WTC11 (cell line): Measurements from ENCODE around the gene CYSTM1. TPM values are rescaled to one million over a fixed set of nuclear protein-coding genes. Genes with fewer than 3 reads are reported as not detected.

Experiments used
- ATAC-seq: fragments of 200-7000 bp; cut with Tn5 transposase; 2 replicates; pipeline ENCODE4 v1.10.0; 2021; ENCODE audit warnings: mild to moderate bottlenecking, moderate library complexity
- CTCF ChIA-PET: fragments of 300-600 bp; sonication (Branson Sonifier 250); formaldehyde crosslinking; loops from one replicate; lab custom pipeline; 2021; ENCODE audit warnings: antibody characterized with exemption; lab: Charles Lee
- POLR2A ChIA-PET: fragments of 350-600 bp; sonication (Branson Sonifier 250); formaldehyde crosslinking; loops from one replicate; lab custom pipeline; 2021; ENCODE audit warnings: antibody characterized with exemption; lab: Charles Lee
- DNase-seq: peaks from one replicate; pipeline ENCODE4 v3.0.0; 2021; ENCODE audit warnings: low spot score
- H3K27ac Mint-ChIP-seq: 2 replicates; pipeline ENCODE4 v1.8.0; 2021; ENCODE audit warnings: mixed read lengths
- H3K27me3 Mint-ChIP-seq: 2 replicates; pipeline ENCODE4 v1.8.0; 2021; ENCODE audit warnings: low read depth, mild to moderate bottlenecking, moderate library complexity, mixed read lengths
- H3K36me3 Mint-ChIP-seq: 2 replicates; pipeline ENCODE4 v1.8.0; 2021; ENCODE audit warnings: mixed read lengths
- H3K4me1 Mint-ChIP-seq: 2 replicates; pipeline ENCODE4 v1.8.0; 2022; ENCODE audit warnings: mixed read lengths
- H3K4me3 Mint-ChIP-seq: 2 replicates; pipeline ENCODE4 v1.8.0; 2021; ENCODE audit warnings: mild to moderate bottlenecking, moderate library complexity, mixed read lengths
- H3K9me3 Mint-ChIP-seq: 2 replicates; pipeline ENCODE4 v1.8.0; 2021; ENCODE audit warnings: mixed read lengths
- ATF3 ChIP-seq: sonication (generic); formaldehyde crosslinking; conservative IDR thresholded peaks from 2 replicates; pipeline ENCODE4 v1.8.1; 2022; ENCODE audit warnings: mild to moderate bottlenecking, missing genetic modification reagents
- ELF4 ChIP-seq: sonication (generic); formaldehyde crosslinking; IDR thresholded peaks from 2 replicates; pipeline ENCODE4 v1.8.1; 2022; ENCODE audit warnings: low read depth, mild to moderate bottlenecking, moderate library complexity, missing genetic modification reagents
- FOXK1 ChIP-seq: sonication (generic); formaldehyde crosslinking; IDR thresholded peaks from 2 replicates; pipeline ENCODE4 v1.8.0; 2022; ENCODE audit warnings: mild to moderate bottlenecking, moderate library complexity, missing genetic modification reagents
- FOXP1 ChIP-seq: sonication (generic); formaldehyde crosslinking; IDR thresholded peaks from 2 replicates; pipeline ENCODE4 v1.8.0; 2022; ENCODE audit warnings: missing genetic modification reagents, mild to moderate bottlenecking, moderate library complexity, borderline replicate concordance
- GABPB1 ChIP-seq: sonication (generic); formaldehyde crosslinking; IDR thresholded peaks from 2 replicates; pipeline ENCODE4 v1.8.1; 2023; ENCODE audit warnings: mild to moderate bottlenecking, missing genetic modification reagents
- NFATC4 ChIP-seq: fragments of 250-450 bp; sonication (Bioruptor Pico); IDR thresholded peaks from 2 replicates; pipeline ENCODE4 v1.9.0; 2021; ENCODE audit warnings: mild to moderate bottlenecking
- NFE2L1 ChIP-seq: sonication (generic); formaldehyde crosslinking; IDR thresholded peaks from 2 replicates; pipeline ENCODE4 v1.8.1; 2023; ENCODE audit warnings: missing genetic modification reagents
- NR1H2 ChIP-seq: sonication (generic); formaldehyde crosslinking; IDR thresholded peaks from 2 replicates; pipeline ENCODE4 v1.9.0; 2021; ENCODE audit warnings: mild to moderate bottlenecking, moderate library complexity, missing genetic modification reagents
- NR2C2 ChIP-seq: sonication (generic); formaldehyde crosslinking; IDR thresholded peaks from 2 replicates; pipeline ENCODE4 v1.8.0; 2022; ENCODE audit warnings: mild to moderate bottlenecking, missing genetic modification reagents
- NR3C1 ChIP-seq: sonication (generic); formaldehyde crosslinking; conservative IDR thresholded peaks from 2 replicates; pipeline ENCODE4 v1.8.1; 2023; ENCODE audit warnings: low read depth, mild to moderate bottlenecking, missing genetic modification reagents
- ZMAT4 ChIP-seq: fragments of 250-450 bp; sonication (Bioruptor Pico); IDR thresholded peaks from 2 replicates; pipeline ENCODE4 v1.9.0; 2021; ENCODE audit warnings: mild to moderate bottlenecking
- ZNF512 ChIP-seq: sonication (generic); formaldehyde crosslinking; IDR thresholded peaks from 2 replicates; pipeline ENCODE4 v1.8.1; 2022; ENCODE audit warnings: missing genetic modification reagents, borderline replicate concordance
- total RNA-seq: library from RNA; stranded (reverse); gene quantifications from 3 replicates; pipeline ENCODE4 v1.2.3, GENCODE V29; 2021
- TF ChIP-seq, protein P1 (sequence below): fragments of 250-450 bp; sonication (Bioruptor Pico); IDR thresholded peaks from 2 replicates; pipeline ENCODE4 v1.9.0; 2021; ENCODE audit warnings: mild to moderate bottlenecking
- TF ChIP-seq, protein P2 (sequence below): sonication (generic); formaldehyde crosslinking; IDR thresholded peaks from 2 replicates; pipeline ENCODE4 v1.8.1; 2023; ENCODE audit warnings: mild to moderate bottlenecking, missing genetic modification reagents
- TF ChIP-seq, protein P3 (sequence below): sonication (generic); formaldehyde crosslinking; IDR thresholded peaks from 2 replicates; pipeline ENCODE4 v1.8.1; 2023; ENCODE audit warnings: mild to moderate bottlenecking, missing genetic modification reagents, moderate library complexity
- TF ChIP-seq, protein P4 (sequence below): sonication (generic); formaldehyde crosslinking; IDR thresholded peaks from 2 replicates; pipeline ENCODE4 v1.8.0; 2022; ENCODE audit warnings: mild to moderate bottlenecking, missing genetic modification reagents
- TF ChIP-seq, protein P5 (sequence below): sonication (generic); formaldehyde crosslinking; IDR thresholded peaks from 2 replicates; pipeline ENCODE4 v1.8.0; 2023; ENCODE audit warnings: missing genetic modification reagents, mild to moderate bottlenecking, borderline replicate concordance

Gene CYSTM1
- total RNA-seq, 1 experiment from 2014 or later: 29.3 TPM

DNA sequence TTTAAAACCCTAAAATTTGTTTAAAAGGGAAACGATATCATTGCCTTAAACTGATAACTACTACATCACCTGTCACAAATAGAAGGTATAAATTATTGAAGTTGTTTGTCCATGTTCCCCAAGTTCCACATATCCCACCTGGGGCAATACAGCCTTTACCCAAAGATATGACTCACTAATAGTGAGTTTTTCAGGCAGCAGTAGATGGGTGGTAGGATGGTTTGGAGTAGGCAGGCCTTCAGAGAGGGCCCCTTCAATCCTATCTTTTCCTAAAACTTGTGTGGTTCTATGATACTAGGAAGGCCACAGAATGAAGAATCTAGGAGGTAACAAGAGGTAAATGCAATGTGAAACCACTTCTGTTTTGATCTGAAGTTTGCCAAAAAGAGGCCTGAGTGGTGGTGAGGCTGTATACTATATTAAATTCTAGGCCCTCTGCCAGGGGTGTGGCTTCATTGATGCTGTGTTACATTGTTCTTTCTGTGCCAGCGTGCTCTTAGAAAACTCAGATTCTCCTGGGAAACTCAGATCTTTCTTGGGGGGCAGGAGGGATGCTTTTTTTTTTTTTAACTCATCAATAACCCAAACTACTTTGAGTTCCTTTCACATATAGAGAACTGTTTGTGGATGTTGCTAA lies 7.2 kb downstream of the CYSTM1 start:
- Mint-ChIP-seq H3K36me3 (no peaks in the 10 kb centered on the region), H3K9me3 (no peaks in the 10 kb centered on the region), H3K27me3 (no peaks in the 10 kb centered on the region), H3K27ac (no peak overlapping the region), H3K4me1 (peaks cover 16% of the 10 kb centered on the region), H3K4me3 (no peak overlapping the region)
- ATAC-seq (no peak), DNase-seq (no peak)
- no peak for TF ChIP-seq ZNF512
- TF ChIP-seq, protein P1, sequence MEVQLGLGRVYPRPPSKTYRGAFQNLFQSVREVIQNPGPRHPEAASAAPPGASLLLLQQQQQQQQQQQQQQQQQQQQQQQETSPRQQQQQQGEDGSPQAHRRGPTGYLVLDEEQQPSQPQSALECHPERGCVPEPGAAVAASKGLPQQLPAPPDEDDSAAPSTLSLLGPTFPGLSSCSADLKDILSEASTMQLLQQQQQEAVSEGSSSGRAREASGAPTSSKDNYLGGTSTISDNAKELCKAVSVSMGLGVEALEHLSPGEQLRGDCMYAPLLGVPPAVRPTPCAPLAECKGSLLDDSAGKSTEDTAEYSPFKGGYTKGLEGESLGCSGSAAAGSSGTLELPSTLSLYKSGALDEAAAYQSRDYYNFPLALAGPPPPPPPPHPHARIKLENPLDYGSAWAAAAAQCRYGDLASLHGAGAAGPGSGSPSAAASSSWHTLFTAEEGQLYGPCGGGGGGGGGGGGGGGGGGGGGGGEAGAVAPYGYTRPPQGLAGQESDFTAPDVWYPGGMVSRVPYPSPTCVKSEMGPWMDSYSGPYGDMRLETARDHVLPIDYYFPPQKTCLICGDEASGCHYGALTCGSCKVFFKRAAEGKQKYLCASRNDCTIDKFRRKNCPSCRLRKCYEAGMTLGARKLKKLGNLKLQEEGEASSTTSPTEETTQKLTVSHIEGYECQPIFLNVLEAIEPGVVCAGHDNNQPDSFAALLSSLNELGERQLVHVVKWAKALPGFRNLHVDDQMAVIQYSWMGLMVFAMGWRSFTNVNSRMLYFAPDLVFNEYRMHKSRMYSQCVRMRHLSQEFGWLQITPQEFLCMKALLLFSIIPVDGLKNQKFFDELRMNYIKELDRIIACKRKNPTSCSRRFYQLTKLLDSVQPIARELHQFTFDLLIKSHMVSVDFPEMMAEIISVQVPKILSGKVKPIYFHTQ (CRISPR knock-in tag): no peak
- TF ChIP-seq, protein P2, sequence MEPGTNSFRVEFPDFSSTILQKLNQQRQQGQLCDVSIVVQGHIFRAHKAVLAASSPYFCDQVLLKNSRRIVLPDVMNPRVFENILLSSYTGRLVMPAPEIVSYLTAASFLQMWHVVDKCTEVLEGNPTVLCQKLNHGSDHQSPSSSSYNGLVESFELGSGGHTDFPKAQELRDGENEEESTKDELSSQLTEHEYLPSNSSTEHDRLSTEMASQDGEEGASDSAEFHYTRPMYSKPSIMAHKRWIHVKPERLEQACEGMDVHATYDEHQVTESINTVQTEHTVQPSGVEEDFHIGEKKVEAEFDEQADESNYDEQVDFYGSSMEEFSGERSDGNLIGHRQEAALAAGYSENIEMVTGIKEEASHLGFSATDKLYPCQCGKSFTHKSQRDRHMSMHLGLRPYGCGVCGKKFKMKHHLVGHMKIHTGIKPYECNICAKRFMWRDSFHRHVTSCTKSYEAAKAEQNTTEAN (CRISPR knock-in tag): no peak
- no peak for TF ChIP-seq FOXK1 (CRISPR knock-in tag)
- no peak for TF ChIP-seq NFATC4 (CRISPR knock-in tag)
- no peak for TF ChIP-seq ELF4 (CRISPR knock-in tag)
- TF ChIP-seq, protein P3, sequence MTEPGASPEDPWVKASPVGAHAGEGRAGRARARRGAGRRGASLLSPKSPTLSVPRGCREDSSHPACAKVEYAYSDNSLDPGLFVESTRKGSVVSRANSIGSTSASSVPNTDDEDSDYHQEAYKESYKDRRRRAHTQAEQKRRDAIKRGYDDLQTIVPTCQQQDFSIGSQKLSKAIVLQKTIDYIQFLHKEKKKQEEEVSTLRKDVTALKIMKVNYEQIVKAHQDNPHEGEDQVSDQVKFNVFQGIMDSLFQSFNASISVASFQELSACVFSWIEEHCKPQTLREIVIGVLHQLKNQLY: no peak
- TF ChIP-seq GABPB1 (CRISPR knock-in tag): no peak
- TF ChIP-seq FOXP1 (CRISPR knock-in tag): no peak
- TF ChIP-seq, protein P4, sequence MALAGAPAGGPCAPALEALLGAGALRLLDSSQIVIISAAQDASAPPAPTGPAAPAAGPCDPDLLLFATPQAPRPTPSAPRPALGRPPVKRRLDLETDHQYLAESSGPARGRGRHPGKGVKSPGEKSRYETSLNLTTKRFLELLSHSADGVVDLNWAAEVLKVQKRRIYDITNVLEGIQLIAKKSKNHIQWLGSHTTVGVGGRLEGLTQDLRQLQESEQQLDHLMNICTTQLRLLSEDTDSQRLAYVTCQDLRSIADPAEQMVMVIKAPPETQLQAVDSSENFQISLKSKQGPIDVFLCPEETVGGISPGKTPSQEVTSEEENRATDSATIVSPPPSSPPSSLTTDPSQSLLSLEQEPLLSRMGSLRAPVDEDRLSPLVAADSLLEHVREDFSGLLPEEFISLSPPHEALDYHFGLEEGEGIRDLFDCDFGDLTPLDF (CRISPR knock-in tag): no peak
- POLR2A ChIA-PET: no interaction called here
- CTCF ChIA-PET: interaction anchor here (0.8 to 1.8 kb wide), 4 partner anchors 24 to 181 kb away, joined by 3 to 11 read pairs (median 4); no protein-coding TSS in a partner anchor

DNA sequence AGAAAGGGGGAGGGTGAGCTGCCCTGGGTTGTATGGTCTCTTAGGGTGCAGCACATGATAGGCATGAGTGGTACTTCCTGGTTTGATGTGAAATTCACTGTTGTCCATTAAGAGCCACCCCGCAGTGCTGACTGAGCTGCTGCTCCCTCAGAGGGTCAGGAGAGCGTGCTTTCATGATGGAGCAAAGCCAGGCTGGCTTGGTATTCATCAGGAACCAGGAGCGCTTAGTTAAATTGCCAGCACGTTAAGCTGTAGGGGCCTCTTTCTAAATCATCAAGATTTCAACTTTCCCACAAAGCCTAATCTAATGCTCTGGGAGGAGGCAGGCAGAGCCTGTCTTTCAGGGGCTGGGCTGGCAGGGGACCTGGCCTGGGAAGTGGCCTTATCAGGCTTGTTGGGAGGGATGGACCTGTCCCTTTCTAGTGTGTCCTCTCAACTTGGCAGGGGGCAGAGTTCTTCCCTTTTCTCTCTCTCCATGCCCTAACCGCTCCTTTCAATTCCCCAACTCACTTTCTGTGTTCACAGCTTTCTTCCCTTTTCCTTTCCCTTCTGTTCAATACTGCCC lies 7.9 kb downstream of the CYSTM1 start:
- Mint-ChIP-seq H3K9me3 (no peaks in the 10 kb centered on the region), H3K4me3 (no peak overlapping the region), H3K36me3 (no peaks in the 10 kb centered on the region), H3K27ac (no peak overlapping the region; the same call in 1 of the 2 replicates), H3K4me1 (peaks cover 16% of the 10 kb centered on the region), H3K27me3 (no peaks in the 10 kb centered on the region)
- DNase-seq: no peak
- CTCF ChIA-PET: interaction anchor here (0.8 to 1.8 kb wide), 5 partner anchors 23 to 214 kb away, joined by 3 to 11 read pairs (median 3); no protein-coding TSS in a partner anchor
- ATAC-seq: peak; percentile 67
- POLR2A ChIA-PET: interaction anchor here (0.5 kb wide), 1 partner anchor 153 kb away, joined by 4 read pairs; no protein-coding TSS in a partner anchor
- TF ChIP-seq, protein P5, sequence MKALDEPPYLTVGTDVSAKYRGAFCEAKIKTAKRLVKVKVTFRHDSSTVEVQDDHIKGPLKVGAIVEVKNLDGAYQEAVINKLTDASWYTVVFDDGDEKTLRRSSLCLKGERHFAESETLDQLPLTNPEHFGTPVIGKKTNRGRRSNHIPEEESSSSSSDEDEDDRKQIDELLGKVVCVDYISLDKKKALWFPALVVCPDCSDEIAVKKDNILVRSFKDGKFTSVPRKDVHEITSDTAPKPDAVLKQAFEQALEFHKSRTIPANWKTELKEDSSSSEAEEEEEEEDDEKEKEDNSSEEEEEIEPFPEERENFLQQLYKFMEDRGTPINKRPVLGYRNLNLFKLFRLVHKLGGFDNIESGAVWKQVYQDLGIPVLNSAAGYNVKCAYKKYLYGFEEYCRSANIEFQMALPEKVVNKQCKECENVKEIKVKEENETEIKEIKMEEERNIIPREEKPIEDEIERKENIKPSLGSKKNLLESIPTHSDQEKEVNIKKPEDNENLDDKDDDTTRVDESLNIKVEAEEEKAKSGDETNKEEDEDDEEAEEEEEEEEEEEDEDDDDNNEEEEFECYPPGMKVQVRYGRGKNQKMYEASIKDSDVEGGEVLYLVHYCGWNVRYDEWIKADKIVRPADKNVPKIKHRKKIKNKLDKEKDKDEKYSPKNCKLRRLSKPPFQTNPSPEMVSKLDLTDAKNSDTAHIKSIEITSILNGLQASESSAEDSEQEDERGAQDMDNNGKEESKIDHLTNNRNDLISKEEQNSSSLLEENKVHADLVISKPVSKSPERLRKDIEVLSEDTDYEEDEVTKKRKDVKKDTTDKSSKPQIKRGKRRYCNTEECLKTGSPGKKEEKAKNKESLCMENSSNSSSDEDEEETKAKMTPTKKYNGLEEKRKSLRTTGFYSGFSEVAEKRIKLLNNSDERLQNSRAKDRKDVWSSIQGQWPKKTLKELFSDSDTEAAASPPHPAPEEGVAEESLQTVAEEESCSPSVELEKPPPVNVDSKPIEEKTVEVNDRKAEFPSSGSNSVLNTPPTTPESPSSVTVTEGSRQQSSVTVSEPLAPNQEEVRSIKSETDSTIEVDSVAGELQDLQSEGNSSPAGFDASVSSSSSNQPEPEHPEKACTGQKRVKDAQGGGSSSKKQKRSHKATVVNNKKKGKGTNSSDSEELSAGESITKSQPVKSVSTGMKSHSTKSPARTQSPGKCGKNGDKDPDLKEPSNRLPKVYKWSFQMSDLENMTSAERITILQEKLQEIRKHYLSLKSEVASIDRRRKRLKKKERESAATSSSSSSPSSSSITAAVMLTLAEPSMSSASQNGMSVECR (CRISPR knock-in tag): no peak
- TF ChIP-seq NFE2L1 (no peak), NR3C1 (CRISPR knock-in tag) (no peak), NR2C2 (CRISPR knock-in tag) (no peak), ZMAT4 (CRISPR knock-in tag) (no peak), NR1H2 (CRISPR knock-in tag) (no peak), ATF3 (CRISPR knock-in tag) (no peak)
- TF ChIP-seq, protein P2 (CRISPR knock-in tag): no peak
